Activated CD4-positive, alpha-beta T cell treated with anti-CD3 and anti-CD28 coated beads for 4 hours (primary cell): ENCODE results near the gene TRAP1.
A peak's percentile ranks its signal among the peaks of the same experiment; 100 is the strongest.
"Not testable (repeated sequence)": the region's sequence is repeated elsewhere in the genome, so short reads cannot be mapped to it uniquely, and the experiment has no call there.

Experiments used
- DNase-seq, 2 donors: peaks; one replicate each; pipeline ENCODE4 v3.0.0-alpha.2; 2020

Gene TRAP1

DNA sequence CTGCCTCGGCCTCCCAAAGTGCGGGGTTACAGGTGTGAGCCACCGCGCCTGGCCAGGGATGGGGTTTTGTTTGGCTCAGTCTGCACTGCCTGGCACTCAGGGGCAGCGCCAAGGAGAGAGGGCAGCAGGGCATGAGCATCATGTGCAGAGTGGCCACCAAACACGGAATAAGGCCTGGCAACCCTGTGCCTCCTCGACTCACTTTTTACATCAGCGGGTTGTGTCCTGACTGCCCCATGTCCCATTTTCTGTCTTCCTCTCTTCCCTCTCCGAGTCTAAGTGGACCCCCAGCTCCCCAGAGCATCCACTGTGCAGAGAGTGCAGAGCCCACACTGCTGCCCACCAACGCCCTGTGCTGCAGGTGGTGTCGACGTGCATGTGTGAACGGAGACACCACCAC, 18.2 kb upstream of the TRAP1 start:
- no peak for DNase-seq

DNA sequence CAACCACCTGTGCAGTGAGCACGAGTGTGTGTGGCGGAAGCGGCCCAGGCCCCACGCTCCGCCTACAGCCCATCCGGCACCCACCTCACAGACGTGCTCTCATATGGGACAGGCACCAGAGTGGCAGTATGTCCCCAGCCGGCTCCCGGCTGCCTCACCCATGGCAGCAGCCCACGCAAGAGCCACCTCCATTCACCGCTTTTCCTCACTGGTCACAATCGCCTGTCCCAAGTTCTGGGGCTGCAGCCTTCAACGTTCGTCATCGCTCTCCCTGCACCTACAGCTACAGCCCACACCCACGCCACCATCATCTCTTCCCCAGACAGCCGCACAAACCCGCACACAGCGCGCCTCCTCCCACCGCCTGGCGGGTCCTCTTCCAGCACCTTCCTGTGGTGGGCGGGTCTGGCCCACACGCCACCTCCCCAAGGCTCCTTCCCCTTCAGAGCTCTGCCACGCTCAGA, 17.5 kb upstream of the TRAP1 start:
- DNase-seq = no peak

DNA sequence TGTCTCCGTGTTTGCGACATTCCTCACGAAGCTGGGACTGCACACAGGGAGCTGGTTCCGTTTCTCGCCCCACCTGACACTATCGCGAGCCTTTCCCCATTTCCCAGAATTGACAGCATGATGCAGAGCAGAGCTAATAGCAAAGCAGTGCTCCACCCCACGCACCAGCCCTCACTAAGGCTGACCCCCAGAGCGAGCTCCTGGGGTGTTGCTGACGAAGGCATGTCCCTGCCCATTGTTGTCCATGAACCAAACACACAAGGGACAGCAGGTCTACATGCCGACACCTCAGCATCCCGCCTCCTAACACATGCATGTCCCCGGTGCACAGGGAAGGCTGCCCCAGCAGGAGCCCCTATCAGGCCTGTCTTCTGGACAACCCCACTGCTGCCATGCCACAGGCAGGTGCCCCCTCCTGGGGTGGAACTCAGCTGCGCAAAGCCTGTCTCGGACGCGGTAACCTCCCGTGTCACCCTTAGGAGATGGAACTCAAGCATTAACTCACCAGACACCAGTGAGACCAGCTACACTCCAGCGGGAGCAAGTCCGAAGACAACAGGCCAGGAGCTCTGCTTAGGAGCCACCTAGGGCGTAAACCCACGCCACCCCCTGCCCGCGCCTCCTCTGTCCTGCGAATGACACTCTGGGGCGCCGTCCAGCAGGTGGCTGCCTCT, 16.9 kb upstream of the TRAP1 start:
- no peak for DNase-seq

DNA sequence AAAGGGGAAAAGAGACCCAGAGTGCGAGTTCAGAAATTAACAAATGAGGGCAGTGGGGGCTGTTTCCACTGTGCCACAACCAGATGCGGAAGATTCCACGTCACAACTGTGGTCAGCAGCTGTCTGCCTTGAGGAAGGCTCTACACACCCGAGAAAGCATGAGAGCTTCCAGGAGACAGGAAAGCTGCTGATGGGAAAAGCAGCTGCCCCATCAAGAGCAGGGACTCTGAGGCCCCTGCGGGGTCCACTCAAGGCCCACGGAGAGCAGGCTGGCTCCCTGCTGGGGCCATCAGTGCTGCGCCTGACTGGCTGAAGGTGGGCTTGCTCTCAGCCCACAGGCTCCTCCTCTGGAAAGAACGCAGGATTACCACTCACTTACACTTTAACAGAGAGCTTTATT, 14.8 kb upstream of the TRAP1 start:
- no peak for DNase-seq

DNA sequence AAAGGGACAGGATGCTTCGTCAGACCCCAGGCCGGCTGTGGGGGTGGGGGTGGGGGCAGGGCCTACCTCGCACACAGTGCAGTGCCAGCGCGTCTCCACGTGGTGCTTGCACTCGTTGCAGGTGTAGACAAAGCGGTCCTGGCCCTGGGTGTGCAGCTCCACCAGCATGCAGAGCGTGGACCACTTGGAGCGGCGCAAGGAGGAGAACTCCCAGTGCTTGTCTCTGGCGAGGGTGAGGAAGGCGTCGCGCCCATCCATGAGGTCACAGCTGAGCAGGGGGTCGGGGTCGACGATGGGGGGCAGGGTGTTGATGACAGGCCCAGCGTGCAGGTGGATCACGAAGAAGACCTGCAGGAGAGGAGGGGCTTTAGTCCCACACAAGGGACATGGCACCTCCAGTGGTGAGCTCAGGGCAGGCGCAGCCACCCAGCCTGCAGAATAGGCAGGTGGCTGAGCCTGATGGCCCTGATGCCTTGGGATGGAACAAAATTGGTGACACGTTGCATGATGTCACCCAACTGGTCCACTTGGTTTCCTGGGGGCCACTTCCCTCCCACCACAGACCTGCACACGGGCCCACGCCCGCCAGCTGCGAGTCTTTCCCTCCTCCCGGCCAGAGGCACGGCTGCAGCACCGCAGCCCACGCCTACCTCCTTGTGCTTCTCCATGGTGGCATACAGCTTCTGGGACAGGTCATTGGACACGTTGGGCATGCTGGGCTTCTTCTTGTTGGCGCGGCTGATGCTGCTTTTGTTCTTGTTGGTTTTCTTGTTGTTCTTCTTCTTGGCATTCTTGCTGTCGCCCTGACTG, 14.0 kb upstream of the TRAP1 start:
- no peak for DNase-seq

DNA sequence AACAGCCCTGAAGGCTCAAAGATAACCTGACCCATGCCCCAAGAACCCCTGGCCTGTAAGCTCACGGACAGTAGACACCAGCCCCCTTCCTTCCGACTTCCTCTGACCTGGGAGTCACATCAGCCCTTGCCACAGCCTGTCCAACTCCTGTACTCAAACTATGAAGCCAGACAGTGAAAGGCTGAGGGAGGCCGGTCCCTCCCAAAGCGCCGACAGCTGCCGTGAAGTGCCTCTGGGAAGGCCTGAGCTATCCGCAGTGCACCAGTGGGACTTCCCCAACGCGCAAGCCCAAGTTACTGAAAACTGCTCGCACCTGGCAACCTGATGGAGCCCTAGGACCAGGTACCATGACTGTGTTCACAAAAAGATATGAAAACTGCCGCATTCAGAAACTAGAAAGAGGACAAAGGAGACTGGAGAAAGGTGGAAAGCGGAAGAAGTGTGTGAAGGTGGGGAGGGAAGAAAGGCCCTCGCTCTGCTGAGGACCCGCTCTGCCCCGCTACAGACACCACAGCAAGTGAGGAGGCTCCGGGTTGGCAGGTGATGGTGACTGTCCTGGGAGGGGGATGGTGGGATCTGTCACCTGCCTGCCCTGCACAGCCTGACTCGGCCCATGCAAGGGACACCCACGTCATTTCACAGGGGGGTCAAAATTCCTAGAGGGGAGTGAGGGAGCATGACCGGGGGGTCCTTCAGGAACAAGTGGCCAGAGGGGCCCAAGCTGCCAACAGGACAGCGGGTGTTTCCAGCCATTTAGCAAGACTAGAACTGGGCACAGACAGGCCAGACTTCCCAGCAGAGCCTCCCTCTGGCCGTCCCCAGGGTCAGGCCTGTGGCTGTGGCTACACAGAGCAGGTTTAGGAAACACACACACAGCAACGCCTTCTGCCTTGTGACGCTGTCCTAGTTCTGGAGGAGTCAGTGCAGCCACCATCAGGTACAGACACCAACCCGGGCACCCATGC, 13.1 kb upstream of the TRAP1 start:
- DNase-seq = no peak

DNA sequence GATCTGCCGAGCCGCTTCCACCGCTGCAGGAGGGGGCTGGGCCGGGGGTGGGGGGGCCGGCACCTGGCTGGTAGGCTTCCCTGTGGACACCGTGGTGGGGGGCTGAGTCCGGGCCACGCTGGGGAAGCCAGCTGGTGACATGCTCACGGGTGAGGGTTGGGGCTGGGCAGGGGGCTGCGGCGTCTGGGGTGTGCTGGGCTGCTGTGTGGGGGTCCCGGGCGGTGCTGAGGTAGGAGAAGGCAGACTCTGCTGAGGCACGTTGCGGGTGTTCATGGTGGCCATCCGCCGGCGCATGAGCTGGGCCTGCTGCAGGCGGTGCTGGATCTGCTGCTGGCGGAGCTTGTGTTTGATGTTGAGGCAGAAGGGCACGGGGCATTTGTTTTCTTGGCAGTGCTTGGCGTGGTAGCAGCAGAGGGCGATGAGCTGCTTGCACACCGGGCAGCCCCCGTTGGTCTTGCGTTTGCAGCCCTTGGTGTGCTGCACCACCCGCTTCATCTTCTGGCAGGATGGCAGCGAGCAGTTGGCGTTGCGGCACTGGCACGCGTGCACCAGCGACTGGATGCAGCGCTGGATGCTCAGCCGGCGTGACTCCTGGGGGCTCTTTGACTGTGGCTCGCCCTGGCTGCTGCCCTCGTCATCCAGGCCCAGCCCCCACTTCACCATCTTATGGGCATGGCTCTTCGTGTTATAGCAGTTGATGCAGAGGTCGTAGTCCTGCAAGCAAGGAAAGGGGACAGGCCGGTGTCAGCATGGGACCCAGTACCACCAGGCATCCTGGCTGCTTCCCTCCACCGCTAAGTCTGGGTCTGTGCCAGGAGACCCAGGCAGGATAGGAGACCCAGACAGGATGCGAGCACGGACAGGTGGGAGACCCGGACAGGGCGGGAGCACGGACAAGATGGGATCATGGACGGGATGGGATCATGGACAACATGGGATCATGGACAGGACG, 12.1 kb upstream of the TRAP1 start:
- DNase-seq = no peak

DNA sequence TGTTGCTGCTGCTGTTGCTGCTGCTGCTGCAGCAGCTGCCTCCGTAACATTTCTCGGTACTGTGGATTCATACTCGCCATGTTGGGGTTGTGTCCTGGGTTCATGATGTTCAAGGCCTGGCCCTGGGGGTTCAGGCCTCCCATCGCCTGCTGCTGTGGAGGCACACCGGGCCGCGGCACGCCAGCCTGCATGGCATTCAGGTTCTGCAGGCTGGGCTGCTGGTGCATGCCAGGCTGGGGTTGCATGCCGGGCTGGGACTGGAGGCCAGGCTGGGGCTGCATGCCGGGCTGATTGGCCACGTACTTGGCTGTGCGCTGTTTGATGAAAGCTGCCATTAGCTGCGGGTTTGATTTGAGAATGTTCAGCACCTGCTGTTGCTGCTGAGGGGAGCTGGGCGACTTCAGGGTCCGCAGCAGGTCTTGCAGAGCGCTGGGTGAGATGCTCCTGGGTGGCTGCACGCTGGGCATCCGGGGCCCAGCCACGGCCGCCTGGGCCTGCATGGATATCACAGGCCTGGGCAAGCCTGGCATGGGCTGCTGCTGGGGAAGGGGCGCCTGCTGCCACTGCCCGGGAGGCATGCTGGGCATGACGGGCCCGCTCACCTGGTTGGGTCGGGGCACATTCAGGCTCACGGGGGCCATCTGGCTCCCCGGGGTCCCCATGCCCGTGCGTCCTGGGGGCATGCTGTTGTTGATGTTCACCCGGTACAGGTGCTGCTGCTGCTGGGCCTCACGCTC, 11.3 kb upstream of the TRAP1 start:
- no peak for DNase-seq

DNA sequence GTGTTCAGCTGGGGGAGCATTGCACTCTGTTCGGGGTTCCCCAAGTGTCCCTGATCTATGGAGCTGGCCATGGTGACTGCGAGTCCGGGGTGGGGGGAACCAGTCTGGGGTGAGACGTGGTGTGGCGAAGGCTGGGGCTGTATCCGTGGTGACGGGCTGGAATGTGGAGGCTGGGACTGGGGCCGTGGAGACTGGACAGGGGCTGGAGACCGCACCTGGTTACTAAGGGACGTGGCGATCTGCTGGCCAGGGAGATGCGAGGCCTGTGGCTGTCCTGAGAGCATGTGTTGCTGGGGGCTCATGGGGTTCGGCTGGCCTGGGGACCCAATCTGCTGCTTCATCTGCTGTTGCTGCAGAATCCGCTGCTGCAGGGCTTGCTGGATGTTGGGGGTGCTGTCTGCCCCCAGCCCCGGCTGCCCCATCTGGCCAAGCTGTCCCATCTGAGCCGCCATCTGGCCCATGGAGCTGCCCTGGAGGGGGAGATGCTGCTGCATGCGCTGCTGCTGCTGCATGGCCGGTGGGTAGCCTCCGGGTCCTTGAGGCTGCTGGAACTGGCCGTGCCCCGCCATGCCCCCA, 10.6 kb upstream of the TRAP1 start:
- no peak for DNase-seq

DNA sequence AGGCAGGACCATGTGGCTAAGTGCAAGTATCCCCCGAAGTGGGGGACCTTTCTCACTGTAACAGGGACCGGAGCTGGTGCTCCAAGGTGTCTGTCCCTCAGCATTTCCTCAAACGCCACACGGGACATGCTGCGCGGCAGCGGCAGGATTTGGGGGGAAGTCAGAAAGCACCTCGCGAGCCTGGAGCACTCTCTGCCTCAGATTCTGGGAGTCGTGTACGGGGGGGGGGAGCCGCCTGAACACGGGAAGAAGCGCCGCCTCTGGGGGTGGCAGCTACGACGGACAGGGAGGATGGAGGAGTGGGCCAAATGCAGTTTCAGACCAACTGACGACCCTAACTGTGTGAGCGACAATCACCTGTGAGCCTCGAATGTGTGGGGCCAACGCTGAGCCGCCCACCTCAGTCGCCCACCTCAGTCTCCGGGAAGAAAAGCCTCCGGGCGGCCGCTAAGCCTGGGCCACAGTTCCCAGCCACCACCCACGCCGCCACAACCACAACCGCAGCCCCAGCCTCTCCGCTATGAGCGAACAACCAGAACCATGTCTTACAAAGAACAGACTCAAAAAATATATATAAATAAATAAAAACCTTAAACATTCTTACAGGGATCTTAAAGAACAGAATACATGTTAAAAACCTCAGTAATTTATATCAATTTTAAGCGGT, 8.8 kb upstream of the TRAP1 start:
- DNase-seq = no peak

DNA sequence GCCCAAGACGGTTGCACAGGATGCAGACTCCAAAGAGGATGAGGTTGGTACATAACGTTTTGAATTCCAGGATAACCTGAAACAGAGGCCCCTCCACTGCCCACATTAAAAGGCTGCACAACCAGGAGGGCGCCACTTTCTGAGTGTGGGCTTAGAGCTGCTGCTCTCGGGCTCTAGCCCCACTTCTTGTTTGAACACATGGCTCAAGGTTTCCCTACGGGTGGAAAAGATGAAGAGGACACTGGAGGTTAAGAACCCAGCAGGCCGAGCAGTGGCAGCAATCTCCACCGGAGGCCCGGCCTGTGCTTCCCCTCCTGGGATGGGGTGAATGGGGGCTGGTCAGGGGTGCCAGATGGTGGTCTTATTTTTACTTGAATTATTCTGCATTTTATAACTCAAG, 8.0 kb upstream of the TRAP1 start:
- DNase-seq = no peak

DNA sequence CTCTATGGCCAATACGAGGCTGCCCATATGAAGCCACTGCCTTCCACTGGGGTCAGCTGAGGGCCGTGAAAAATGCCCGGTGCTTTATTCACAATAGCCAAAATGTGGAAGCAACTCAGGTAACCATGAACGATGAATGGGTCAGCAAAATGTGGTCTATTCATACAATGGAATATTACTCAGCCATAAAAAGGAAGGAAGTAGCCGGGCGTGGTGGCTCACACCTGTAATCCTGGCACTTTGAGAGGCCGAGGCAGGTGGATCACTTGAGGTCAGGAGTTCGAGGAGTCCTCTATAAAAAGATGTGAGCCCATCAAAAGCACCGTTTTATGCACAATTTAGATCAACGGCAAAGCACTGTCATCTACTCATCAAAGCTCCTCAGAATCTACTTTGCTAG, 5.2 kb upstream of the TRAP1 start:
- no peak for DNase-seq

DNA sequence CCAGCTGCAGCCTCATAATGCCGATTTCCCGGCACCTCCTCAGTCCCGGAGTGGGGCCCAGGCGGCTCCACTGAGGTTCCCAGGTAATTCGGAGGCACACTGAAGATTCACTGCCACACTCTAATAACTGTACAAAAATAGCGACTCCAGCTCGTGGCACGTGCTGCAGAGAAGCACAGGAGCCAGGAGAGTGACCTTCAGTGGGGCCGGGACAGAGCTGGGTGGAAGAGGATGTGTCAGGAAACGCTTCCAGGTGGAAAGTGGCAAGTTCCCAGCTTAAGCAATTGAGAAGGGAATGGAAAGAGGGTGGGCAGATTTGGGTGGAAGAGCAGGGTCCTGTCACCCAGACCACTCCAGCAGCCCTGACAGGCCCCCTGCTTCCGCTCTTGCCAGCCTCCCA, 3.1 kb upstream of the TRAP1 start:
- DNase-seq = no peak

DNA sequence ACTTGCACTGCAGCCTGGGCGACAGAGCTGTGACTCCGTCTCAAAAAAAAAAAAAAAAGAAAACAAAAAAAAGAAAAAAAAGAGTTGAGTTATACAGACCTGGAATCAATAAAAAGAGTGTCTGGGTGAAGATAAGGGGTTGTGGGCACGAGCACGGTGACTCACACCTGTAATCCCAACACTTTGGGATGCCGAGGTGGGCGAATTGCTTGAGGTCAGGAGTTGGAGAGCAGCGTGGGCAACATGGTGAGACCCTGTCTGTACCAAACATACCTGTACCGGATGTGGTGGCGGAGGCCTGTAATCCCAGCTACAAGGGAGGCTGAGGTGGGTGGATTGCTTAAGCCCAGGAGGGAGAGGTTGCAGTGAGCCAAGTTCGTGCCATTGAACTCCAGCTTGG, 1.3 kb upstream of the TRAP1 start:
- no peak for DNase-seq

DNA sequence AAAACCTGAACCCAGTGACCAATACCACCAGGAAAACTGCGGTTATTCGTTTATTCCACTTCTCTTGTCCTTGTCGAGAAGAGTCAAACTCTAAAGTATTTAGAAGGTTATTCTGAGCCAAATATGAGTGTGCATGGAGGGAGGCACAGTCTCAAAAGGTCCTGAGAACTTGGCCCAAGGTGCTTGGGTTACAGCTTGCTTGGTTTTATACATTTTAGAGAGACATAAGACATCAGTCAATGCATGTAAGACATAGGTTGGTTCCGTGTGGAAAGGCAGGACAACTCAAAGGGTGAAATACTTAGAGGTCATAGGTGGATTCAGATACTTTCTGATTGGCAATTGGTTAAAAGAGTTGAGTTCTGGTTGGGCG, 681 bp upstream of the TRAP1 start:
- no peak for DNase-seq

DNA sequence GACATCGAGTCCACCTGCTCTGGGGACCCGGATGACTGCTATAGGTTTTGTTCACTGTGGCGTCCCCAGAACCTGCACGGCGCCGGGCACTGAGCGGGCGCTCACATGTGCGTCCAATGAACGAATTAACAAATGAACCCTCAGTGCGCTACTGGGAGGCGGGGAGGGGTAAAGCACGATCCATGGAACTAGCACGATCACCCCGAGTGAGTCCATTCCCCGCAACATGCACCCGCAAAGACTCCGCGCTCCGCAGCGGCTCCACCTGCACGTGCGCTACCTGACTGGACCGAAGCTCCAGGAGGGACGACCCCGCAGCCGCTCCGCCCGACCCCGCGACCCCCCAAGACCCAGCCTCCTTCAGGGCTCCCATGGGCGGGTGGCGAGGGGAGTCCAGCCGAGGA, 491 bp downstream of the TRAP1 start:
- DNase-seq = peak; percentile 37 to 43

DNA sequence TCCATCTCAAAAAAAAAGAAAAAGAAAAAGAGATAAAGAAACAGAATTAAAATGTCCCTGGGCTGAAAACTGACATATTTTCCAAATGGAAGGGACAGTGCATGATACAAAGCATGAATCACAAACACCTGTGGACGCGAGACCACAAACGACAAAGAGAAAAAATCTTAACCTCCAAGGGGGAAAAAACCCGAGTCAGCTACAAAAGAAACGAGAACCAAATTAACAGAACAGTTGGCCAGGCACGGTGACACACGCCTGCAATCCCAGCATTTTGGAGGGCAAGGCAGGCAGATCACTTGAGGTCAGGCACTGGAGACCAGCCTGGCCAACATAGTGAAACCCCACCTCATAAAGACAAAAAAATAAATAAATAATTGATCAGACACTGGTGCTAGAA, 1.9 kb downstream of the TRAP1 start:
- no peak for DNase-seq

DNA sequence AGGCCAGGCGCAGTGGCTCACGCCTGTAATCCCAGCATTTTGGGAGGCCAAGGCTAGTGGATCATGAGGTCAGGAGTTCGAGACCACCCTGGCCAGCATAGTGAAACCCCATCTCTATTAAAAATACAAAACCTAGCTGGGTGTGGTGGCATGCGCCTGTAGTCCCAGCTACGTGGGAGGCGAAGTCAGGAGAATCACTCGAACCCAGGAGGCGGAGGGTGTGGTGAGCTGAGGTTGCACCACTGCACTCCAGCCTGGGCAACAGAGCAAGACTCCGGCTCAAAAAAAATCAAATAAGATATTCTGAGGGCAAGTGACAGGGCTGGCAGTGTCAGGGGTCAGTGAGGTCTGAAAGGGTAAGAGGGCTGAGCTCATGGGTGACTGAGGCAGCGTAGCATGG, 2.9 kb downstream of the TRAP1 start:
- not testable (repeated sequence) for DNase-seq

DNA sequence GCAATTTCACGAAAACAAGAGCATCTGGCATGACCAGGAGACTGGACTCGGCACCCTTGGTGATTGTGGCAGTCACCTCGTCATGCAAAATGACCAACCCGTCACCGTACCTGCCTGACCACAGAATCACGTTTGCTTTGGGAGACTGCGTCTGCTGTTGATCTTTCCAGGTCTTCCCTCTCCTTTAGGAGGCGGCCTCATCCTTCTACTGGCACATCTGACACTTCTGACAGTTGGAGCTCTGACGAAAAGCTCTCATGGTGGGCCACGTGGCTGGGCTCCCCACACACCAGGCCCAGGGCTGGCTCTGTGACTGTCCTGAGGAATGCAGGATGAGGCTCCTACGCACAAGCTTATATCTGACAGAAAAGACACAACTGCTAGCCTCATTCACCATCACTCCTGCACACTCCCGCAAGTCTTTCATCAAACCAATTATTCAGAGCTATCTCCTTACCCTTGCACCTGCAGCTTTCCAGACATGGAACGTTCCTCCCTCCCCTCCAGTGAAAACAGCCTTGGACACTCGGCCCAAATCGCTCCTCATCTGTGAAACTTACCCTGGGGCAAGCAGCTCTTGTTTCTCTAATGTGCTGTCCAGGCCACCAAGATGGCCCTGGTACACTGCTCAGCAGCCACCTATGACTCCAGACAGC, 3.6 kb downstream of the TRAP1 start:
- DNase-seq = no peak

DNA sequence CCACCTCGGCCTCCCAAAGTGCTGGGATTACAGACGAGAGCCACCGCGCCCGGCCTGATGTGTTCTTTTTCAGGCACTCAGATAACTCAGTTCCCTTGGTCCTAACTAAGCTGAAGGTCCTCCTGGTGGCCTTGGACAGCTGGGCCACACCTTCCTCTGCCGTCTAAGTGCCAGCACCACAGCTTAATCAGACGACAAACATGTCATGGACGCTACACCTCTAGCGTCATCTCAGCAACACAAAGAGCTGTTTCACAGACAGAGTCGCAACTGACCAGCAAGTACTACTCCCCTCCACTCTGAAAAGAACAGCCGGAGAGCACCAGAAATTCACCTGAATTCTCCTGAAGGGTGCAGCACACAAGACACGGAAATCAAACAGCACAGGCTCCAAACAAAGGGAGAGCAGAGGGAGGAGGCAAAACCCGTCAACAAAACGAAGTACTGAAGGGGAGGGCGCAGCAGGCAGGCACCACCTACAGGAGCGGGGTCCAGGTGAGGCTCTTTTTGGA, 4.4 kb downstream of the TRAP1 start:
- DNase-seq = no peak
